Body of pancreas (tissue), 4 donors: ENCODE data around the gene IRAK1BP1. TPM values are rescaled to one million over a fixed set of nuclear protein-coding genes. Genes with fewer than 3 reads are reported as not detected.

ENCODE experiments used
- ATAC-seq: fragments of 150-250 bp; one replicate; pipeline ENCODE4 v1.9.1; 2016
- DNase-seq, 4 donors: peaks; one replicate each; pipeline ENCODE4 v3.0.0-alpha.2; 2019
- H3K27ac ChIP-seq, 4 donors: fragments of 200-600 bp; sonication (generic); 1 replicate in 3 of 4; 2 replicates in 1 of 4; pipeline versions ENCODE4 v1.5.1 to v1.6.1; 2016 to 2019; ENCODE audit warnings: mild to moderate bottlenecking in 1 of 4, mixed read lengths in 1 of 4, moderate library complexity in 1 of 4
- H3K27me3 ChIP-seq, 2 donors: fragments of 200-600 bp; sonication (generic); one replicate each; pipeline ENCODE4 v1.6.0; 2016; ENCODE audit warnings: mild to moderate bottlenecking in 1 of 2
- H3K36me3 ChIP-seq, 2 donors: fragments of 200-600 bp; sonication (generic); replicated peaks in 1 of 2; 2 replicates each; pipeline ENCODE4 v1.5.1; 2016; ENCODE audit warnings: low read depth in 2 of 2; ENCODE audit not compliant: insufficient read depth in 1 of 2
- H3K4me1 ChIP-seq: fragments of 200-600 bp; sonication (generic); one replicate; pipeline ENCODE4 v1.6.0; 2016
- H3K4me3 ChIP-seq, 2 donors: fragments of 200-600 bp; sonication (generic); 1 replicate in 1 of 2; 2 replicates in 1 of 2; pipeline ENCODE4 v1.5.1; 2016 to 2019
- H3K9me3 ChIP-seq, 3 donors: fragments of 200-600 bp; sonication (generic); 1 replicate in 2 of 3; 2 replicates in 1 of 3; pipeline ENCODE4 v1.5.1; 2016
- POLR2A ChIP-seq, 3 donors: fragments of 450-650 bp; IDR thresholded peaks; one replicate each; pipeline ENCODE4 v1.6.1; 2016; ENCODE audit warnings: antibody characterized with exemption in 3 of 3, mild to moderate bottlenecking in 2 of 3
- WGBS, 2 donors: methylation state at CpG; one replicate each; pipeline ENCODE4 v1.1.5; 2017; 5-methylcytosine and 5-hydroxymethylcytosine counted together
- intact Hi-C: fragments of 100-400 bp; cut with DNase I; formaldehyde crosslinking; loops from one replicate; pipeline ENCODE4 v1.15.1; 2023
- total RNA-seq, 2 donors: library from RNA; depleted of rRNA; stranded (reverse); fragments of >200 nt; gene quantifications; one replicate each; pipeline ENCODE4 v1.1.0, GENCODE V29; 2016
- TF ChIP-seq, protein P1 (sequence below), 7 experiments: fragments of 450-650 bp in 4 of 7; fragments of 200-600 bp in 3 of 7; sonication (generic) in 3 of 7; IDR thresholded peaks; one replicate each; pipeline ENCODE4 v1.5.1; 2016 to 2019; ENCODE audit warnings: antibody characterized with exemption in 7 of 7

The IRAK1BP1 gene
- total RNA-seq, 2 donors from 2014 or later = 6.9 to 9.3 TPM

- 19 to 26% methylated on average over 2 of the region's 2 CpGs for WGBS, 2 donors
- ATAC-seq = peak; percentile 90
- H3K27ac ChIP-seq = peak overlapping the region in 3 of 4 donors; percentile 9 to 59 (median 22)
These were observed 35.9 kb upstream of the IRAK1BP1 start for GRCh38 chr6:78831492-78831891.

GRCh38 chr6:78832091-78832808, 35.1 kb upstream of the IRAK1BP1 start:
- DNase-seq = peak; percentile 20 to 62 (median 28)
- Histone ChIP-seq H3K9me3 (no peaks in the 10 kb centered on the region), H3K27ac (peak overlapping the region; percentile 9 to 59 (median 20)), H3K4me3 (no peak overlapping the region), H3K27me3 (no peaks in the 10 kb centered on the region), H3K36me3 (no peaks in the 10 kb centered on the region), H3K4me1 (peaks cover 26% of the 10 kb centered on the region)
- TF ChIP-seq, protein P1, sequence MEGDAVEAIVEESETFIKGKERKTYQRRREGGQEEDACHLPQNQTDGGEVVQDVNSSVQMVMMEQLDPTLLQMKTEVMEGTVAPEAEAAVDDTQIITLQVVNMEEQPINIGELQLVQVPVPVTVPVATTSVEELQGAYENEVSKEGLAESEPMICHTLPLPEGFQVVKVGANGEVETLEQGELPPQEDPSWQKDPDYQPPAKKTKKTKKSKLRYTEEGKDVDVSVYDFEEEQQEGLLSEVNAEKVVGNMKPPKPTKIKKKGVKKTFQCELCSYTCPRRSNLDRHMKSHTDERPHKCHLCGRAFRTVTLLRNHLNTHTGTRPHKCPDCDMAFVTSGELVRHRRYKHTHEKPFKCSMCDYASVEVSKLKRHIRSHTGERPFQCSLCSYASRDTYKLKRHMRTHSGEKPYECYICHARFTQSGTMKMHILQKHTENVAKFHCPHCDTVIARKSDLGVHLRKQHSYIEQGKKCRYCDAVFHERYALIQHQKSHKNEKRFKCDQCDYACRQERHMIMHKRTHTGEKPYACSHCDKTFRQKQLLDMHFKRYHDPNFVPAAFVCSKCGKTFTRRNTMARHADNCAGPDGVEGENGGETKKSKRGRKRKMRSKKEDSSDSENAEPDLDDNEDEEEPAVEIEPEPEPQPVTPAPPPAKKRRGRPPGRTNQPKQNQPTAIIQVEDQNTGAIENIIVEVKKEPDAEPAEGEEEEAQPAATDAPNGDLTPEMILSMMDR (IDR thresholded peaks at IDR 0.05) = no peak
- TF ChIP-seq POLR2A (IDR thresholded peaks at IDR 0.05) = no peak
- peak; percentile 56 for ATAC-seq
- intact Hi-C loops = no loop called here

More at GRCh38 chr6:78831492-78831891, 35.9 kb upstream of the IRAK1BP1 start:
- intact Hi-C loops = no loop called here
- Histone ChIP-seq H3K27me3 (no peaks in the 10 kb centered on the region), H3K4me3 (no peak overlapping the region), H3K9me3 (no peaks in the 10 kb centered on the region), H3K36me3 (no peaks in the 10 kb centered on the region), H3K4me1 (peaks cover 26% of the 10 kb centered on the region)
- TF ChIP-seq, protein P1 (IDR thresholded peaks at IDR 0.05) = no peak
- TF ChIP-seq POLR2A (IDR thresholded peaks at IDR 0.05) = peak in 1 of 3 donors; percentile 7
- DNase-seq = peak; percentile 43 to 53 (median 50)

GRCh38 chr6:78835817-78836216, 31.5 kb upstream of the IRAK1BP1 start:
- peaks cover 24% of the 10 kb centered on the region for H3K4me1 ChIP-seq
- ATAC-seq (no peak), DNase-seq (no peak)
- no peaks in the 10 kb centered on the region for H3K27me3 ChIP-seq
- H3K36me3 ChIP-seq = no peaks in the 10 kb centered on the region
- no peak overlapping the region for H3K27ac ChIP-seq
- H3K4me3 ChIP-seq = no peak overlapping the region
- intact Hi-C loops = no loop called here
- TF ChIP-seq, protein P1 (IDR thresholded peaks at IDR 0.05) = peak in 2 of 7 experiments; percentile 18 to 23
- TF ChIP-seq POLR2A (IDR thresholded peaks at IDR 0.05) = no peak
- H3K9me3 ChIP-seq = no peaks in the 10 kb centered on the region

DNA sequence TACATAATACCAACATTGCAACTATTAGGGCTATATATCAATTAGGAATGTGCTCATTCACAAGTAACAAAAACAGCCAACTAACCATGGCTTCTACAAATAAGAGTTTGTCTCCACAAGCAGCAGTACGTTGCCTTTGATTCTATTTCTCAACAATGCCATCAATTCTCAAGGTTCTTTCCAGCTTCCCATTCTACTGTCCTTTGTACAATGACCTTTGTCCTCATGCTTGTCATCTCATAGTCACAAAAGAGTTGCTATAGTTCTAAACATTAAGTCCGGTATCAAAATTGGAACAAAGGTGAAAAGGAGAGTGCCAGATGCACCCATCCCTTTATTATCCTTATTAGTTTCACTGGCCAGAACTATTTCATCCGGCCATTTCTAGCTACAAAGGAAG, 30.8 kb upstream of the IRAK1BP1 start:
- ATAC-seq = no peak
- WGBS, 2 donors = 48 to 51% methylated on average over 3 of the region's 3 CpGs

More for the DNA sequence above, 30.8 kb upstream of the IRAK1BP1 start:
- Histone ChIP-seq H3K36me3 (no peaks in the 10 kb centered on the region), H3K4me1 (peaks cover 17% of the 10 kb centered on the region), H3K9me3 (no peaks in the 10 kb centered on the region), H3K4me3 (no peak overlapping the region), H3K27me3 (no peaks in the 10 kb centered on the region), H3K27ac (no peak overlapping the region)
- intact Hi-C loops = no loop called here
- TF ChIP-seq POLR2A (IDR thresholded peaks at IDR 0.05) = no peak
- TF ChIP-seq, protein P1 (IDR thresholded peaks at IDR 0.05) = no peak
- DNase-seq = no peak
